SK-N-SH (cell line): ENCODE data around the gene GPRC5A. TPM values are rescaled to one million over a fixed set of nuclear protein-coding genes. Genes with fewer than 3 reads are reported as not detected.

Source experiments
- CTCF ChIA-PET: fragments of 300-600, 350-600 bp; formaldehyde crosslinking; extraction: SDS; loops from one replicate; lab custom pipeline; 2021; lab: Yijun Ruan, JAX
- POLR2A ChIA-PET: fragments of 350-600 bp; sonication (Branson Sonifier 250); formaldehyde crosslinking; extraction: SDS; loops from one replicate; lab custom pipeline; 2020; ENCODE audit warnings: antibody characterized with exemption, inconsistent platforms; lab: Yijun Ruan, JAX
- DNase-seq: peaks from one replicate; pipeline ENCODE4 v3.0.0; 2012
- H2AFZ ChIP-seq: fragments of 200-600 bp; sonication (generic); 2 replicates; pipeline ENCODE4 v1.8.1; 2016; ENCODE audit warnings: antibody characterized with exemption, mild to moderate bottlenecking, low read depth
- H3F3A ChIP-seq: fragments of 200-600 bp; sonication (generic); replicated peaks from 2 replicates; pipeline ENCODE3; 2016; ENCODE audit warnings: antibody characterized with exemption, mild to moderate bottlenecking; ENCODE audit not compliant: insufficient read depth
- H3K27ac ChIP-seq, 2 experiments: fragments of 200-500 bp in 1 of 2; fragments of 200-600 bp in 1 of 2; sonication (Bioruptor generic) in 1 of 2; sonication (generic), shearing (Covaris generic) in 1 of 2; 2 replicates each; pipeline versions ENCODE4 v1.5.1 to v1.6.1; 2014 to 2016; ENCODE audit warnings: low read depth in 2 of 2, inconsistent platforms in 1 of 2, low read length in 1 of 2, mild to moderate bottlenecking in 1 of 2, mixed read lengths in 1 of 2
- H3K27me3 ChIP-seq: fragments of 200-600 bp; sonication (generic), shearing (Covaris generic); 2 replicates; pipeline ENCODE4 v1.6.1; 2016; ENCODE audit warnings: mixed run types; ENCODE audit not compliant: insufficient read depth
- H3K36me3 ChIP-seq, 2 experiments: fragments of 200-500 bp in 1 of 2; fragments of 200-600 bp in 1 of 2; sonication (Bioruptor generic) in 1 of 2; sonication (generic) in 1 of 2; replicated peaks in 1 of 2; 2 replicates each; pipeline versions ENCODE3 to v1.5.1; 2014 to 2016; ENCODE audit warnings: low read length in 1 of 2, mild to moderate bottlenecking in 1 of 2; ENCODE audit not compliant: insufficient read depth in 2 of 2, control insufficient read depth in 1 of 2
- H3K4me1 ChIP-seq, 2 experiments: fragments of 200-500 bp in 1 of 2; fragments of 200-600 bp in 1 of 2; sonication (Bioruptor generic) in 1 of 2; sonication (generic), shearing (Covaris generic) in 1 of 2; 2 replicates each; pipeline versions ENCODE4 v1.5.1 to v1.6.1; 2014 to 2016; ENCODE audit warnings: low read depth in 1 of 2, low read length in 1 of 2, mixed run types in 1 of 2; ENCODE audit not compliant: insufficient read depth in 2 of 2, control insufficient read depth in 1 of 2
- H3K4me2 ChIP-seq: fragments of 200-600 bp; sonication (generic), shearing (Covaris generic); 2 replicates; pipeline ENCODE4 v1.6.1; 2017; ENCODE audit warnings: mixed run types
- H3K4me3 ChIP-seq, 2 experiments: fragments of 200-500 bp in 1 of 2; fragments of 200-600 bp in 1 of 2; sonication (Bioruptor generic) in 1 of 2; sonication (generic), shearing (Covaris generic) in 1 of 2; 2 replicates each; pipeline versions ENCODE4 v1.5.1 to v1.8.1; 2014 to 2016; ENCODE audit warnings: low read depth in 2 of 2, inconsistent platforms in 1 of 2, low read length in 1 of 2, mild to moderate bottlenecking in 1 of 2, mixed read lengths in 1 of 2, moderate library complexity in 1 of 2
- H3K79me2 ChIP-seq: fragments of 200-600 bp; sonication (generic); 2 replicates; pipeline ENCODE4 v1.8.1; 2017; ENCODE audit warnings: mild to moderate bottlenecking; ENCODE audit not compliant: insufficient read depth
- H3K9ac ChIP-seq: fragments of 200-600 bp; sonication (generic); 2 replicates; pipeline ENCODE4 v1.6.1; 2017; ENCODE audit warnings: mixed run types
- H3K9me2 ChIP-seq: fragments of 200-600 bp; sonication (generic); 2 replicates; pipeline ENCODE4 v1.6.1; 2017; ENCODE audit warnings: mixed run types
- H3K9me3 ChIP-seq: fragments of 200-600 bp; sonication (generic); 2 replicates; pipeline ENCODE4 v1.6.1; 2017; ENCODE audit warnings: mixed run types, mild to moderate bottlenecking, moderate library complexity
- H4K20me1 ChIP-seq: fragments of 200-600 bp; sonication (generic); 2 replicates; pipeline ENCODE4 v1.6.1; 2017; ENCODE audit warnings: mild to moderate bottlenecking, mixed run types; ENCODE audit not compliant: insufficient read depth
- CTCF ChIP-seq: fragments of 200-600 bp; sonication (generic); IDR thresholded peaks from 2 replicates; pipeline ENCODE4 v1.6.1; 2017; ENCODE audit warnings: antibody characterized with exemption, mild to moderate bottlenecking, moderate library complexity
- EZH2phosphoT487 ChIP-seq: fragments of 200-600 bp; sonication (generic); IDR thresholded peaks from 2 replicates; pipeline ENCODE4 v1.6.1; 2017; ENCODE audit warnings: low read depth, mixed run types, mild to moderate bottlenecking, antibody characterized with exemption, moderate library complexity, borderline replicate concordance
- FOSL2 ChIP-seq: IDR thresholded peaks from 2 replicates; pipeline ENCODE4 v1.4.0; 2012; ENCODE audit warnings: low read depth, mild to moderate bottlenecking, moderate library complexity, borderline replicate concordance
- GABPA ChIP-seq: IDR thresholded peaks from 2 replicates; pipeline ENCODE4 v1.4.0; 2012; ENCODE audit warnings: low read depth, mild to moderate bottlenecking
- JUND ChIP-seq: IDR thresholded peaks from 2 replicates; pipeline ENCODE4 v1.4.0; 2012
- MAX ChIP-seq: IDR thresholded peaks from 2 replicates; pipeline ENCODE4 v1.4.0; 2012; ENCODE audit warnings: low read depth
- NFIC ChIP-seq: IDR thresholded peaks from 2 replicates; pipeline ENCODE4 v1.4.0; 2012; ENCODE audit warnings: borderline replicate concordance
- PBX3 ChIP-seq: IDR thresholded peaks from 2 replicates; pipeline ENCODE4; 2012
- REST ChIP-seq: IDR thresholded peaks from 2 replicates; pipeline ENCODE4 v1.6.1; 2012; ENCODE audit warnings: mild to moderate bottlenecking, low read depth, low read length, moderate library complexity
- TAF1 ChIP-seq: IDR thresholded peaks from 2 replicates; pipeline ENCODE4 v1.6.1; 2012; ENCODE audit warnings: low read depth, mild to moderate bottlenecking, low read length, moderate library complexity, borderline replicate concordance
- USF1 ChIP-seq: IDR thresholded peaks from 2 replicates; pipeline ENCODE4 v1.4.0; 2012; ENCODE audit warnings: low read depth, borderline replicate concordance
- USF2 ChIP-seq: fragments of 150-350 bp; IDR thresholded peaks from 2 replicates; pipeline ENCODE4 v1.6.1; 2017; ENCODE audit warnings: antibody characterized with exemption, low read length, low read depth, borderline replicate concordance
- WGBS: methylation state at CpG from one replicate; pipeline ENCODE4 v1.1.6; 2017; ENCODE audit warnings: low lambda C conversion rate; 5-methylcytosine and 5-hydroxymethylcytosine counted together
- polyA plus RNA-seq, 3 experiments: library from polyadenylated mRNA; depleted of rRNA; stranded (reverse); fragments of >200 nt; gene quantifications; 2 replicates each; pipeline ENCODE4 v1.2.3, GENCODE V29; 2012

The GPRC5A gene
- polyA plus RNA-seq, 1 of the 3 experiments (the other 2 are of a cell fraction) = 12.7 TPM

GRCh38 chr12:12900786-12901157 lies 9.4 kb downstream of the GPRC5A start:
- peaks cover 0 to 34% of the 10 kb centered on the region in 2 experiments; a peak in 3 of 4 replicates for H3K4me1 ChIP-seq
- no peaks in the 10 kb centered on the region for H3K9me2 ChIP-seq
- peak overlapping the region; percentile 62 for H3K9ac ChIP-seq
- no peaks in the 10 kb centered on the region for H3K36me3 ChIP-seq
- POLR2A ChIA-PET = no interaction called here
- H3K27ac ChIP-seq = peak overlapping the region in 1 of 2 experiments; percentile 90; a peak in 2 of 4 replicates
- no peaks in the 10 kb centered on the region for H3K79me2 ChIP-seq
- peaks cover 47% of the 10 kb centered on the region for H3F3A ChIP-seq
- TF ChIP-seq TAF1 (no peak), MAX (peak; percentile 44; the same call in 1 of the 2 replicates), USF2 (no peak), JUND (no peak), NFIC (no peak), GABPA (no peak), REST (no peak)
- WGBS = 45% methylated on average over 2 of the region's 2 CpGs
- peak overlapping the region; percentile 66 for H3K4me2 ChIP-seq
- no peaks in the 10 kb centered on the region for H4K20me1 ChIP-seq
- no peak for DNase-seq
- H3K4me3 ChIP-seq = no peak overlapping the region
- H2AFZ ChIP-seq = no peak overlapping the region
- no peaks in the 10 kb centered on the region for H3K9me3 ChIP-seq
- H3K27me3 ChIP-seq = no peaks in the 10 kb centered on the region
- CTCF ChIA-PET = interaction anchor here (1.5 to 2.0 kb wide), 3 partner anchors 15 to 64 kb away, joined by 4 to 8 read pairs (median 6); no protein-coding TSS in a partner anchor

GRCh38 chr12:12901158-12901791 lies 9.9 kb downstream of the GPRC5A start:
- H3K9me2 ChIP-seq = no peaks in the 10 kb centered on the region
- peak overlapping the region in 1 of 2 experiments; percentile 90; a peak in 2 of 4 replicates for H3K27ac ChIP-seq
- H3K9me3 ChIP-seq = no peaks in the 10 kb centered on the region
- POLR2A ChIA-PET = no interaction called here
- H3K79me2 ChIP-seq = no peaks in the 10 kb centered on the region
- H3K4me3 ChIP-seq = 0 out of 4 replicates have a peak overlapping the region, but pooled peaks of 1 of the 2 experiments have one; percentile 15
- H3K4me2 ChIP-seq = peak overlapping the region; percentile 56
- 49% methylated on average over 10 of the region's 10 CpGs for WGBS
- peak overlapping the region; percentile 31; the same call in 1 of the 2 replicates for H3K9ac ChIP-seq
- no peak for DNase-seq
- no peaks in the 10 kb centered on the region for H3K27me3 ChIP-seq
- CTCF ChIA-PET = interaction anchor here (1.0 to 1.6 kb wide), 4 partner anchors 10 to 83 kb away, joined by 3 to 6 read pairs (median 4); partner anchors contain the start of gene GPRC5A
- no peaks in the 10 kb centered on the region for H4K20me1 ChIP-seq
- peaks cover 0 to 34% of the 10 kb centered on the region in 2 experiments; a peak in 3 of 4 replicates for H3K4me1 ChIP-seq
- H2AFZ ChIP-seq = no peak overlapping the region
- peaks cover 43% of the 10 kb centered on the region for H3F3A ChIP-seq
- H3K36me3 ChIP-seq = no peaks in the 10 kb centered on the region
- TF ChIP-seq CTCF (no peak), FOSL2 (peak; percentile 42; the same call in 1 of the 2 replicates), USF1 (peak; percentile 49; the same call in 1 of the 2 replicates), EZH2phosphoT487 (no peak), GABPA (no peak), PBX3 (peak; percentile 36; the same call in 1 of the 2 replicates)
